GM11168 (cell line): Measurements from ENCODE around the gene NFIC.
"Not testable (repeated sequence)": the region's sequence is repeated elsewhere in the genome, so short reads cannot be mapped to it uniquely, and the experiment has no call there.

Experiments used
- in situ Hi-C: fragments of 300-500 bp; cut with MboI; formaldehyde crosslinking; loops from one replicate; pipeline ENCODE4 v1.12.0; 2022; ENCODE audit warnings: low sequenced_read_pairs; ENCODE audit not compliant: unreplicated experiment

NFIC gene

DNA sequence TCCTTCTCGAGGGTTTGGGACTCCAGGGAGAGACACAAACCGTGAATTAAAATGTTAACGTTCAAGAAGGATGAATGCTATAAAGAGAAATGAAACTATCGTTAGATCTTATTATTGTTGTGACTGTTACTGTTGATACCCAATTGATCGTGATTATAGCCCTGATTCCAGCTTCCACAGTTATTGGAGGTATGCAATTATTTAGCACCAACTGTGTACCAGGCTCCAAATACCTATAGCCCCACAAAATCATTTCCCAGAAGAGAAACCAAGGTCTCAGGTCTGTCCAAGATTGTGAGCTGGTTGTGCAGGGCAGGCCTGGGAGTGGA lies 30.1 kb upstream of the NFIC start:
- in situ Hi-C loops, result no loop called here

DNA sequence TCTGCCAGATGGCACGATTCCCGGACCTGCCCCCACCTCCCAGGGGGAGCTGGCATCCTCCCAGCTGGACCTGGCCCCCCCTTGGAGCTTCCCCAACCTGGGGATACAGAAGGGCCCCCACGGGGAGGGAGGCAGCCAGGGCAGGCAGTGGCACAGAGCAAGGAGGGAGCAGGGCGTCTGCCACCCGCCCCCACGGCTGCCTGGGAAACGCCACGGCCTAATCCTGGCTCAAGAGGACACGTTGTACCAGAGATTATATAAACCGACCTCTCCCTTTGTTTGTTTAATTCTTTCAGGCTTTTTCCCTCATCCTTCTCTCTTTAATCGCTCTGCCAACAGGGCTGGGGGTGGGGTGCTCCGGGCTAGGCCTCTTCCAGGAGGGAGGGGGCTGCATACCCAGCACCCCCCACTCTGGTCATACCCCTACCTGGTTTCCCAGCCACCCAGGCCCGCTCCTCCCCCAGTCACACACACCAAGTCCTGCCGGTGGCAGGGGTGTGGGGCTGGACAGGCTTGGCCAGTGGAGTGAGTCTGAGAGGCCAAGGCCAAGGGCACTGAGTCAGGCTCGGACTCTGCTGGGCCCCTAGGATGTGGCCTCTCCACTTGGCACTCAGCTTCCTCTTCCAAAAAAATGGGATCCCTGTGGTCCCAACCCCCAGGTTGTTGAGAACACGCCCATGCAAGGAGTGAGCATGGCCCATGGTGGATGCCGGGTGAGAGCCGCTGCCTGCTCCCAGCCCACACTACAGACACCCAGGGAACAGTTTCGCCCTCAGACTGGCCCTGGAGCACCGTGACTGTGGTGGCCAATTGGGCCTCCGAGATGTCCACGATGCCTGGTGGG lies 29.5 kb upstream of the NFIC start:
- in situ Hi-C loops, result no loop called here

DNA sequence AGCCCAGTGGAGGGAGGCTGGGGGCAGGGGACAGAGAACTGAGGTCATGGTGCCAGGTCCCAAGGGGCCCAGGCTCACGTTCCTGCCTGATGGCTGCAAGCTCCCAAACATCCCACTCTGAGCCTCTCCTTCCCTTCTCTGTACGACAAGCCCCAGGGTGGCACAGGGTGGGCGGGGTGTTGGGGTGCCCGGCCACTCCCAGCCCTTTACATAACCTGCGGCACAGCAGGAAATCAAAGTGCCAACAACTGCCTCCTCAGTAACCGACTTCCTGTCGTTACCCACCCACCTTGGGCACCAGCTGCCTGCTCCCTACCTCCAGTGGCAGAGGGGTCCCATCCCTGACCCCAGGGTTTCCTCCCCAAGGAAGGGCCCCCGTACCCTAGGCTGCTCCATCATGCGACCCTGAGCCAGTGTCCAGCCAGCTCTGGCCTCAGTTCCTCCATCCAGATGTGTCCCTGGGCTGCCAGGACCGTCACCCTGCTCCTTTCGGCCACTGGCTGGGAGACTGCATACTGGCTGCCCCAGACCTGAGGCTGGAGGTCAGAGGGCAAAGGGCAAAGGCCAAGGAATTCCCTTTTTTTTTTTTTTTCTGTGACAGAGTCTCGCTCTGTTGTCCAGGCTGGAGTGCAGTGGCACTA lies 27.7 kb upstream of the NFIC start:
- in situ Hi-C loops, result no loop called here

DNA sequence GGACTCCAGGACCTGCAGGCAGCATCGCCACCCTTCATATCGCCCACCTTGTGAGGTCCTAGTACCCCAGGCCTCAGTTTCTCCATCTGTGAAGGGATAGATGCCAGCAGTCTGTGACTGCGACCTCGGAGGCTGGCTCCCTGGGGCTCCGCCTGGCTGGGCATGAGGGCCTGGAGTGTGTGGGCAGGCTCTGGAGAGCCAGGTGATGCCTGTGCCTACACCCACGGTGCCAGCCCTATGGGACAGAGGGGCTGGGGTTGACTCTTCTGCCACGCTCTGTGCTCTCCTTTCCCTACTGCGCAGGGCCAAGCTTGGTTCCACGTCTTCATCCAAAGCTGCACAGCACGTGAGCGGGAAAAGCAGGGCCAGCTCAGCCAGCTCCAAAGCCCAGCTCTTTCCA lies 26.0 kb upstream of the NFIC start:
- in situ Hi-C loops, result no loop called here

DNA sequence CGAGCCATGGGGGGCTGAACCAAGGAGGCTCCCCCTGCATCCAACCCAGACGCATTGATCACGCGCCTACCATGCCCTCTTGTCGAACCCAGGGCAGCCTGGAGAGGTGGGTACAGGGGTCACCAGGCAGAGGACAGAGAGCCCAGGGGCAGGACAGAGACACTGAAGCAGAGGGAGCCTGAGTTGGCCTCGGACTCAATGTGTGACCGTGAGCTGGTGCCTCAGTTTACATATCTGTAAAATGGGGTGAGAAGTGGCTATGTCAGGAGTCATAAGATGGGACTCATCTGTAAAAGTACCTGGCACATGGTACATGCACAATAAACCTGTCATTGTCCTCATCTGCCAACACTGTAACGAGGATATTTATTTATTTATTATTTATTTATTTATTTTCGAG lies 24.1 kb upstream of the NFIC start:
- in situ Hi-C loops, result no loop called here

DNA sequence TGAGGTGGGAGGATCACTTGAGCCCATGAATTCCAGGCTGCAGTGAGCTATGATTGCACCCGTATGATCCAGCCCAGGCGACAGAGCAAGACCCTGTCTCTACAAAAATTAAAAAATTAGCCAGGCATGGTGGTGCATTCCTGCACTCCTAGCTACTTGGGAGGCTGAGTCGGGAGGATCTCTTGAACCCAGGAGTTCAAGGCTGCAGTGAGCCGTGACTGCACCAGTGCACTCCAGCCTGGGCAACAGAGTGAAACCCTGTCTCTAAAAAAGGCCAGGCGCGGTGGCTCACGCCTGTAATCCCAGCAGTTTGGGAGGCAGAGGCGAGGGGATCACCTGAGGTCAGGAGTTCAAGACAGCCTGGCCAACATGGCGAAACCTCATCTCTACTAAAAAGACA lies 23.4 kb upstream of the NFIC start:
- in situ Hi-C loops, result not testable (repeated sequence)

DNA sequence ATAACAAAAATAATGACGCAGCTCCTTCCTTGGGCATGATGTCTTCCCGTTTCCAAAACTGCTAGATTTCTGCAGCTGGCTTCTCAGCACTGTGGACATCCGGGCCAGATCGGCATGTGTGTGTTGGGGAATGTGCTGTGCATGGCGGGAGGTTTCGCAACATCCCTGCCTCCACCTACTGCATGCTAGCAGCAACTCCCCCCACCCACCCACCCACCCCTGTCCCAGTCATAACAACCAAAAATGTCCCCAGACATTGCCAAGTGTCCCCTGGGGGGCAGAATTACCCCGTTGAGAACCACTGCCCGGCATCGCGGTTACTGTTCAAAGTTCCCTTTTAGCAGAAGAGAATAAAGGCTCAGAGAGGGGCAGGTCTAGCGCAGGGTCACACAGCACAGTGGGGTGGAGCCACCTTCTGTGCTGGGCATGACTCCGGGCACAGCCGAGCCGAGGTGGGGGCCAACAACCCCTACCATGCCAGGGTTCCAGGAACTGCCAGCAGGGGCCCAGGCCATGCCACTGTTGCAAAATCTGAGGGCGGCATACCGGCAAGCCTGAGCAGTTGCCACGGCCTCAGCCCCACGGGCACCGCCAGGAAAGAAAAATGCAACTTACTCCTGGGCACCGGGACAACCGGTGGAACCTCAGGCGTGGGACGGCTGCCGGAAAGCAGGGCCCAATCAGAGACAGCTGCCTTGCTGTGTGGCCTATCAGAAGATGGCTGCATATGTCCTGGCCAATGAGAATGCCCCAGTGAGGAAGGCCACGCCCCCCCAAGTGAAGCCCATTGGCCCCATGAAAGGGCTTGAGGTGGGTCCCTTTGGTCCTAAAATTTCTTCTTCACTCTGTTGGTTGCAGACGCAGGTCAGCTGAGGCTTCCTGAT lies 22.5 kb upstream of the NFIC start:
- in situ Hi-C loops, result no loop called here

DNA sequence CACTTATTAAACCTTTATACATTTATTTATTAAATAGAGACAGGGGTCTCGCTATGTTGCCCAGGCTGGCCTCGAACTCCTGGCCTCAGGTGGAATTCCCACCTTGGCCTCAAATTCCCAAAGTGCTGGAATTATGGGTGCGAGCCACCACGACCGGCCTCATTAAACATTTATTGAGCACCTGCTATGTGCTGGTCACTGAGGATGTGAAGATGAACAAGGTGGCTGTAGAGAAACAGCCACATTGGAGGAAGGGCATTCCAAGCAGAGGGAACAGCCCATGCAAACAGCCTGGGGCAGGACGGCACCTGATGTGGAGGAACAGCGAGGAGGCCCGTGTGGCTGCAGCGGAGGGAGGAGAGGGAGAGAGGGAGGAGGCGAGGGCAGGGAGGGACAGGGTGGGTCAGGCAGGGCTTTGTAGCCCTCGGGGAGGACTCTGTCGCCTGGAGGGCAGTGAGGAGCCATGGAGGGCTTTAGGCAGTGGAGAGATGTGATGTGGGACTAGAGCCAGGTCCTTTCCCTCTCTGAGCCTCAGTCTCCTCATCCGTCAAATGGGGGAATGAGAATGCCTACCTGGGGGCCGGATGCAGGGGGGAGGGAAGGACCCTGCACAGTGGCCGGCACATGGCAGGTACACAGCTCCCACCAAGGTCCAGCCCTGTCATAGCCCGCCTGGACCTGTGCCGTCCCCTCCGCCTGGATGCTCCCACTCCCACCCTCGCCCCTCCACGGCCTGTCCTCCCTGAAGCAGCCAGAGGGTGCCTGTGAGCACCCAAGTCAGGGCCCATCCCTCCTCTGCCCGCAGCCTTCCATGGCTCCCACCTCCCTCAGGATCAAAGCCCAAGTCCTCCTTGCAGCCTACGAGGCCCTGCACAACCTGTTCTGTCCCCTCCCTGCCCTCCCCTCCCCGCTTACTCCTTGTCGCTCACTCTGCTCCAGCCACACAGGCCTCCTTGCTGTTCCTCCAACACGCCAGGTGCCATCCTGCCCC lies 21.5 kb upstream of the NFIC start:
- in situ Hi-C loops, result no loop called here

DNA sequence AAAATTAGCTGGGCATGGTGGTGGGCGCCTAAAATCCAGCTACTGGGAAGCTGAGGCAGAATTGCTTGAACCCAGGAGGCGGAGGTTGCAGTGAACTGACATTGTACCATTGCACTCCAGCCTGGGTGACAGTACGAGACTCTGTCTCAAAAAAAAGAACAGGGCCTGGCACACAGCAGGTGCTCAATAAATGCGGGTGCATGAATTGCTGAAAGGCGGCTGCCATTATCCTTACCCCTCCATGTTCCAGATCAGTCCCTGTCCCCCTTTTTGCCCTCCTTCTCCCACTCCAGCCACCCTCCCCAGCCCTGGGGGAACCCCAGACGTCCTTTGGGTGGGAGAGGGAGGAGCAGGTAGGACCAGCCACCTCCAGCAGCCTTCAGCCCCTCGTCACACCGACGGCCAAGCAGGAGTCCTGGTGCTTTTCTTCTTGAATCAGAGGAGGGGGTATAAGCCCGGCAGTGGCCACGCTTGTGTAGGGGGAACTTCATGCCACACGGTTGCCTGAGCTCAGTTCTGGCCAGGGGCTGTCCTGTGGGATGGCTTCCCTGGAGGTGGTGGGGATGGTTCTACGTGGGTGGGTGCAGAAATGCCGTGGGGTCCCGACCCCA lies 20.4 kb upstream of the NFIC start:
- in situ Hi-C loops, result no loop called here

DNA sequence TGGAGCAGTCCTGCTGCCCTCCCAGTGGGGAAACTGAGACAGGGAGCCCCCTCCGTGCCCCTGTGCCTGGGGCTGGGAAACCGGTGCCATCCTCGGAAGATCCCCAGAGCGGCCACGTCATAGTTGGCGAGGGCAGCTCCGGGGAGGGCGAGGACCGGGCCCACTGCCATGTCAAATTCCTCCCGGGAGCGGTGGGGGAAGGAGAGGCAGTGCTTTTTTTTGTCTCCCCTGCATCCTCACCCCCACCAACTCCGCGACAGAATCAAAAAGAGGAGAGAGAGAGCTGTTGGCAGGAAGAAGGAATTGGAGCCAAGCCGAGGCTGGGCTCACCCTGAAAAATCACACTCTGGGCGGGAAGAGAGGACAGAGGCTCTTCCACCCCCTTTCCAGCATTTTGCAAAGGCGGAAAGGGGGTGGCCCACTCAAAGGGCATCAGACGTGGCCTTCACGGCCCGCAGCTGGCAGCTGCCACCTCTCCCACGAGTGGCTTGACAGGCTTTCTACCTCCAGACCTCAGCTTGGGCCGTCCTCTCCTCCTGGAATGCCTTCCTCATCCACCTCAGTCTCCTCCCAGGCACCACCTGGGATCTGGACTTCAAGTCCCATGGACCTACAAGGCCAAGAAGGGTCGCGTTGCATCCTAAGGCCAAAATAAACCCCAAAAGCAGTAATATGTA lies 19.6 kb upstream of the NFIC start:
- in situ Hi-C loops, result no loop called here

DNA sequence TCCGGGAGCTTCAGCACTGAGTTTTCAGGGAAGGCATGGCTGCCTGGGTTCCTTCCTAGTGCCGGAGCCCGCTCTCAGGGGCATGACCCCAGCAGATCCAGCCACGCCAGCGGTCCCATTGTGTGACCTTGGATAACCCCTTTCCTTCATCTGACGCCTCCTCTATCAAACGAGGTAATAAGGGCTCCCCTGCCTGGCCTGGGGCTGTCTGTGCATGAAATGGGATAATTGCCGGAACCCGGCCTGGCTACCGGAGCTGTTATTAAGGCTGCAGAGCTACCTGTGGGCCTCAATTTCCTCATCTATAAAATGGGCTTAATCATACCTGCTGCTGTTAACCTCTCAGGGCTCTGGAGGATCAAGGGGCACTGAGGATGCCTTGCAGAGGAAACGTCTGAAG lies 18.3 kb upstream of the NFIC start:
- in situ Hi-C loops, result no loop called here

DNA sequence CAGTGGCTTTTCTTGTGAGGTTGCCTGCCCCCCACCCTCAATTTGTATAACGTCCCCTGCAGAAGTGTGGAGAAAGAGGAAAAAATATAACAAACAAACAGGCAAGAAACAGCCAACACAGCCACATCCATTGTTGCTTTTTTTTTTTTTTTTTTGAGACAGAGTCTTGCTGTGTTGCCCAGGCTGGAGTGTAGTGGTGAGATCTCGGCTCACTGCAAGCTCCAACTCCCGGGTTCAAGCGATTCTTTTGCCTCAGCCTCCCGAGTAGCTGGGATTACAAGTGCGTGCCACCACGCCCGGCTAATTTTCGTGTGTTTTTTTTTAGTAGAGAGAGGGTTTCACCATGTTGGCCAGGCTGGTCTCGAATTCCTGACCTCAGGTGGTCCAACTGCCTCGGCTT lies 17.9 kb upstream of the NFIC start:
- in situ Hi-C loops, result not testable (repeated sequence)

DNA sequence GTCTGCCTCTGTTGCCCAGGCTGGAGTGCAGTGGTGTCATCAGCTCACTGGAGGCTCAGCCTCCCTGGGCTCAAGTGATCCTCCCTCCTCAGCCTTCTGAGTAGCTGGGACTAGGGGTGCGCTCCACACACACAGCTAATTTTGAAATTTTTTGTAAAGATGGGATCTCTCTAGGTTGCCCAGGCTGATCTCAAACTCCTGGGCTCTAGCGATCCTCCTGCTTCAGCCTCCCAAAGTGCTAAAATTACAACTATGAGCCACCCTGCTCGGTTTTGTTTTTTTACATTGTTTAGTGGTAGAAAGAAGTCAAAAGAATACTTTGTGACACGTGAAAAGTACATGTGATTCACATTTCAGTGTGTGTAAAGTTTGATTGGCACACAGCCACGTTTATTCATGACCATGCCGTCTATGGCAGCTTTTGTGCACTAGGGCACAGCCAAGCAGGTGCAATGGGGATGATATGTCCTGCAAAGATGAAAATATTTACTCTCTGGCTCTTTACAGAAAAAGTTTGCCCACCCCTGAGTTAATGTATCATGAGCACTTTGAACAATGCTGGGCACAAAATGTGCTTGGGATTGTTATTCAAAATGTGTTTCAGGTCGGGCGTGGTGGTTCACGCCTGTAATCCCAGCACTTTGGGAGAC lies 16.2 kb upstream of the NFIC start:
- in situ Hi-C loops, result no loop called here

DNA sequence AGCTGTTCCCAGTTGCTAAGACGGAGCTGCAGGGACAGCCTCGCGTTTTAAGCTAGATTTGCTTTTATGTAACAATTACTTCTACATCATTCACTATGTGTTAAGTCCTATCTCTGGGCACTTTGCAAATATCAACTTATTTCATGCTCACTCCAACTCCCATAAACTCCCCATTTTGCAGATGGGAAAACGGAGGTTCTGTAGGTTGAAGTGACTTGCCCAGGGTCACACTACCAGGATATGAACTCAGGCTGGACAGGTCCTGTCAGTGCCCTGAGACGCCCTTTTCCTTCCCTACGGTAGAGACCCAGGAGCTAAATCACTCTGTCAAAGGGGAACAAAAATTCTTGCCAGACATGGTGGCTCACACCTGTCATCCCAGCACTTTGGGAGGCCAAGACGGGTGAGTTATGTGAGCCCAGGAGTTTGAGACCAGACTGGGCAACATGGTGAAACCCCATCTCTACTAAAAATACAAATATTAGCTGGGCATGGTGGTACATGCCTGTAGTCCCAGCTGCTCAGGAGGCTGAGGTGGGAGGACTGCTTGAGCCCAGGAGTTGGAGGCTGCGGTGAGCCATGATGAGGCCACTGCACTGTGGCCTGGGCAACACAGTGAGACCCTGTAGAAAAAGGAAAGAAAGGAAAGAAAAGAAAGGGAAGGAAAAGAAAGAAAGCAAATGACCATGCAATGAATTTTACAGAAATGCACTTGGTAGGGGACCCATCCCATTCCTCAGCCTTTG lies 14.5 kb upstream of the NFIC start:
- in situ Hi-C loops, result no loop called here

DNA sequence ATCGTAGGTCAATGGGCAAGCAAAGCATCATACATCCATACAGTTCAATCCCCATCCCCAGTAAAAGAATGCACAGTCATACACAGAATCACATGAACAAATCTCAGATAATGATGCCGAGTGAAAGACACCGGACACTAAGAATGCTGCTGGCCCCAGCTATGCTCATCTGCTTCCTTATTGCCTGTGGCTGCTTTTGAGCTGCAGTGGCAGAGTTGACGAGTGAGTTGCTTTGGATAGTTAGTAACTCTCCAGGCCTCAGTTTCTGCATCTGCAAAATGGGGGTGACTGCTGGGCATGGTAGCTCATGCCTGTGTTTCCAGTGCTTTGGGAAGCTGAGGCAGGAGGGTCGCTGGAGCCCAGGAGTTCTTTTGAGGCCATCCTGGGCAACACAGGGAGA lies 12.9 kb upstream of the NFIC start:
- in situ Hi-C loops, result no loop called here

DNA sequence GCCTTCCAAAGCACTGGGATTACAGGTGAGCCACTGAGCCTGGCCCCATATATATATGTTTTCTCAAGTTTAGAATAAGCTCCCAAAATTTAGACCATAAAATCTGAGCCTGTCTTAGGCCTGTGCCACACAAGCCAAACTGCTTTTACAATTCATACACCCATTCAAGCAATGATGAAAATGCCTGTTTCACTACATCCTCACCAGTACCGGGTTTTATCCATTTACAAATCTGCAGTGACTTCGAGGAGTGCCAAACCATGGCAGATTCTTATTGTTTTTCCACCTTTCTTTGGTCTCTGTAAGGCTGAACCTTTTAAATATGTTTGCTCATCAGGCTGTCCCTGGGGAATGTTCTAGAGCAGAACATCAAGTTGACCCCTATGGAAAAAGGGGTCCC lies 9.6 kb upstream of the NFIC start:
- in situ Hi-C loops, result no loop called here

DNA sequence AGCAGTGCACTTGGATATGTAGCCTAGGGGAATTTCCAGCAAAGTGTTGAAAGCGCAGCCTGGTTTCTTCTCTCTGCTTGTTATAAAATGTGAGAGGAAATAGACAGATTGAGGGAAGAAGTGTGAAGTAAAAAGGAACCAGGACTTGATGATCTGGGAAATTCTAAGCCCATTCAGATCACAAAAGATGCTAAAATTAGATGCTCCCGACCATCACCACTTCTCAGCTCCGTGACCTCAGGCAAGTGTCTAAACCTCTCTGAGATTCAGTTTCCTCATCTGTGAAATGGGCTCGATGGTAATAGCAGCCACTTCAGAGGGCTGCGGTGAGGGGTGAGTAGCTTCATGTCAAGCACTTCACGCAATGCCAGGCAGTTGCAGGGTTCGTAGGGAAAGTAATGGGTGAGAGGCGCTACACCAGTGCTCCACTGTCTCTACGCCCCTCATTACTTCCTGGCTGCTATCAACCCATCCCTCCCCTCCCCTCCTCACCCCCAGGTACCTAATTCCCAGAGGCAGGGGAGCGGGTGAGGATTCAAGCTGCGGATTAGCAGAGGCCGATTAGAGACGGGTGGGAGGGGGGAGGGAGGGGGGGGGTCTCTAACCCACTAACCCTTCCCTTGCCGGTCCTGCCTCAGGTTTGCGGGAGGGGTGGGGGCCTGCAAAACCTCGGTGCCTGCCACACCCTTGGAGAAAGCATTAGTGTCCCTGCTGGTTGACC lies 9.0 kb upstream of the NFIC start:
- in situ Hi-C loops, result no loop called here
